OCI-LY3 (cell line): ENCODE data around the gene EPHA6.

Experiments
- H2AFZ ChIP-seq: fragments of 200-600, 300-600 bp; shearing (Covaris generic); 2 replicates; pipeline ENCODE4 v1.6.0; 2014; ENCODE audit warnings: antibody characterized with exemption, low read depth, low read length
- H3K27ac ChIP-seq: fragments of 200-600, 300-600 bp; sonication (generic); 2 replicates; pipeline ENCODE4 v1.5.1; 2014; ENCODE audit warnings: mild to moderate bottlenecking, low read length, moderate library complexity, mixed read lengths
- H3K27me3 ChIP-seq: fragments of 200-600, 300-600 bp; sonication (generic); 2 replicates; pipeline ENCODE4 v1.6.1; 2014; ENCODE audit warnings: low read depth, low read length, mixed read lengths
- H3K36me3 ChIP-seq: fragments of 200-600, 300-600 bp; sonication (generic); replicated peaks from 2 replicates; pipeline ENCODE3; 2014; ENCODE audit warnings: low read depth, low read length, mixed read lengths
- H3K4me1 ChIP-seq: fragments of 300-600, 200-600 bp; sonication (generic); 2 replicates; pipeline ENCODE4 v1.6.1; 2014; ENCODE audit warnings: low read length, mixed read lengths
- H3K4me2 ChIP-seq: fragments of 200-600, 300-600 bp; sonication (generic); 2 replicates; pipeline ENCODE4 v1.6.1; 2014; ENCODE audit warnings: low read length, mixed read lengths
- H3K4me3 ChIP-seq: fragments of 300-600, 200-600 bp; sonication (generic); 2 replicates; pipeline ENCODE4 v1.5.1; 2014; ENCODE audit warnings: antibody characterized with exemption, mild to moderate bottlenecking, low read length, moderate library complexity
- H3K79me2 ChIP-seq: fragments of 300-600, 200-600 bp; shearing (Covaris generic); 2 replicates; pipeline ENCODE4 v1.6.1; 2014; ENCODE audit warnings: mild to moderate bottlenecking, low read length, mixed read lengths
- H3K9ac ChIP-seq: fragments of 300-600, 200-600 bp; shearing (Covaris generic); 2 replicates; pipeline ENCODE4 v1.6.0; 2014; ENCODE audit warnings: mild to moderate bottlenecking, low read length, moderate library complexity
- H3K9me3 ChIP-seq: fragments of 200-600, 300-600 bp; shearing (Covaris generic); 2 replicates; pipeline ENCODE4 v1.6.1; 2014; ENCODE audit warnings: low read length, mixed read lengths; ENCODE audit not compliant: insufficient read depth
- H4K20me1 ChIP-seq: fragments of 200-600, 300-600 bp; sonication (generic); 2 replicates; pipeline ENCODE4 v1.6.1; 2016; ENCODE audit warnings: low read length, mixed read lengths; ENCODE audit not compliant: insufficient read depth
- EZH2phosphoT487 ChIP-seq: fragments of 200-600 bp; shearing (Covaris generic); IDR thresholded peaks from 2 replicates; pipeline ENCODE4 v1.6.1; 2018; ENCODE audit warnings: antibody characterized with exemption, mixed run types, low read depth
- TF ChIP-seq, protein P1 (sequence below): fragments of 200-600, 300-600 bp; sonication (generic); IDR thresholded peaks from 2 replicates; pipeline ENCODE4 v1.5.1; 2014; ENCODE audit warnings: antibody characterized with exemption, low read length, low read depth

The EPHA6 gene

DNA sequence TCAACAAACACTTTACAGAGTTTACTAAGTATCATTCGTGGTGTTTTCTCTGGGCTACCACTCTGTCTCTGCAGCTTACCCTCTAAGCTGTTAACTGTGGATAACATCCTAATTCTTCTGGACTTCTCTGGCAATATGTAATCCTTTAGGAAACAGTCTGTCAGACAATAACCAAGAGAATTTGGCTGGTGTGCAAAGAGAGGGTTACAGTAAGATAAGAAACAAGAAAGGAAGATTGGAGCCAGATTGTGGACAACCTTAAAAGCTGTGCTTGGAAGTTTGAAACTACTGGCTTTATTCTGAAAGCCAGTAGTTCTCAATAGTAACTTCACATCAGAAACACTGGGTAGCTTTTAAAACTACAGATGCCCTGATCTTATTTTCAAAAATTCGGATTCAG is 950.9 kb downstream of the EPHA6 start:
- Histone ChIP-seq H3K4me2 (peak overlapping the region; percentile 80), H3K79me2 (peaks cover 7% of the 10 kb centered on the region; the same call in 1 of the 2 replicates), H4K20me1 (no peaks in the 10 kb centered on the region), H3K4me1 (peaks cover 12% of the 10 kb centered on the region), H3K4me3 (peak overlapping the region; percentile 88), H3K9me3 (no peaks in the 10 kb centered on the region), H3K9ac (peak overlapping the region; percentile 78), H3K27me3 (no peaks in the 10 kb centered on the region), H3K27ac (no peak overlapping the region), H2AFZ (no peak overlapping the region), H3K36me3 (no peaks in the 10 kb centered on the region)
- TF ChIP-seq, protein P1, sequence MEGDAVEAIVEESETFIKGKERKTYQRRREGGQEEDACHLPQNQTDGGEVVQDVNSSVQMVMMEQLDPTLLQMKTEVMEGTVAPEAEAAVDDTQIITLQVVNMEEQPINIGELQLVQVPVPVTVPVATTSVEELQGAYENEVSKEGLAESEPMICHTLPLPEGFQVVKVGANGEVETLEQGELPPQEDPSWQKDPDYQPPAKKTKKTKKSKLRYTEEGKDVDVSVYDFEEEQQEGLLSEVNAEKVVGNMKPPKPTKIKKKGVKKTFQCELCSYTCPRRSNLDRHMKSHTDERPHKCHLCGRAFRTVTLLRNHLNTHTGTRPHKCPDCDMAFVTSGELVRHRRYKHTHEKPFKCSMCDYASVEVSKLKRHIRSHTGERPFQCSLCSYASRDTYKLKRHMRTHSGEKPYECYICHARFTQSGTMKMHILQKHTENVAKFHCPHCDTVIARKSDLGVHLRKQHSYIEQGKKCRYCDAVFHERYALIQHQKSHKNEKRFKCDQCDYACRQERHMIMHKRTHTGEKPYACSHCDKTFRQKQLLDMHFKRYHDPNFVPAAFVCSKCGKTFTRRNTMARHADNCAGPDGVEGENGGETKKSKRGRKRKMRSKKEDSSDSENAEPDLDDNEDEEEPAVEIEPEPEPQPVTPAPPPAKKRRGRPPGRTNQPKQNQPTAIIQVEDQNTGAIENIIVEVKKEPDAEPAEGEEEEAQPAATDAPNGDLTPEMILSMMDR, result no peak
- no peak for TF ChIP-seq EZH2phosphoT487

DNA sequence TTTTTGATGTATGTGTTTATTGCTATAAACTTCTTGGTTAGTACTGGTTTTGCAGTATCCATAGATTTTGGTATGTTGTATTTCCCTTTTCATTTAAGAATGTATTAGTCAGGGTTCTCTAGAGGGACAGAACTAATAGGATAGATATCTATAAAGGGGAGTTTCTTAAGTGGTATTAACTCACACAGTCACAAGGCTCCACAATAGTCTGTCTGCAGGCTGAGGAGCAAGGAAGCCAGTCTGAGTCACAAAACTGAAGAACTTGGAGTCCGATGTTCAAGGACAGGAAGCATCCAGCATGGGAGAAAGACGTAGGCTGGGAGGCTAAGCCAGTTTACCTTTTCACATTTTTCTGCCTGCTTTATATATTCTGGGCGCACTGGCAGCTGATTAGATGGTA is 958.5 kb downstream of the EPHA6 start:
- Histone ChIP-seq H3K27ac (no peak overlapping the region), H3K4me1 (no peaks in the 10 kb centered on the region), H4K20me1 (no peaks in the 10 kb centered on the region), H3K9me3 (0 out of 2 replicates have a peak, but pooled peaks cover 3% of the 10 kb centered on the region), H3K36me3 (peaks cover 5% of the 10 kb centered on the region), H3K79me2 (no peaks in the 10 kb centered on the region), H3K4me3 (no peak overlapping the region), H3K9ac (no peak overlapping the region), H3K27me3 (no peaks in the 10 kb centered on the region), H2AFZ (no peak overlapping the region), H3K4me2 (no peak overlapping the region)
- TF ChIP-seq EZH2phosphoT487, result no peak
- TF ChIP-seq, protein P1, result no peak

DNA sequence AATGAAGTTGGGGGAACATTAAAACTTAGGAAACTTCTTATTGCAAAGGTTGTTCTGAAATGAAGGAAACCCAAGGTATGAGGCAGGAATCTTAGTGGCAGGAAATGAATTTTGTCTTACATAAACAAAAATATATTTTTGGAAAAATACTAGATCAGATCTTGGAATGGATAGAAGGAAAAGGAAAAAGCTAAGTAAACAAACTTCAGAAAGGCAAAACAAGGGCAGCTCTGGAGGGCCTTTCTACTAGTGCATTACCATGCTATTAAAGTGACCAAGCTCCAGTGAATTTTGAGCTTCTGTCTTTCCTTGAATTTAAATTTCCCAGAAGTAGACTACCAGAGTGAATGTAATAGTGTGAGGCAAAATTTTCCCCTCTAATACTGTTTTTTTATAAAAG is 963.8 kb downstream of the EPHA6 start:
- Histone ChIP-seq H3K36me3 (no peaks in the 10 kb centered on the region), H2AFZ (no peak overlapping the region), H3K27me3 (no peaks in the 10 kb centered on the region), H3K9ac (no peak overlapping the region), H4K20me1 (no peaks in the 10 kb centered on the region), H3K4me3 (no peak overlapping the region), H3K4me2 (no peak overlapping the region), H3K27ac (no peak overlapping the region), H3K9me3 (no peaks in the 10 kb centered on the region), H3K79me2 (no peaks in the 10 kb centered on the region), H3K4me1 (no peaks in the 10 kb centered on the region)
- TF ChIP-seq EZH2phosphoT487, result no peak
- TF ChIP-seq, protein P1, result no peak

DNA sequence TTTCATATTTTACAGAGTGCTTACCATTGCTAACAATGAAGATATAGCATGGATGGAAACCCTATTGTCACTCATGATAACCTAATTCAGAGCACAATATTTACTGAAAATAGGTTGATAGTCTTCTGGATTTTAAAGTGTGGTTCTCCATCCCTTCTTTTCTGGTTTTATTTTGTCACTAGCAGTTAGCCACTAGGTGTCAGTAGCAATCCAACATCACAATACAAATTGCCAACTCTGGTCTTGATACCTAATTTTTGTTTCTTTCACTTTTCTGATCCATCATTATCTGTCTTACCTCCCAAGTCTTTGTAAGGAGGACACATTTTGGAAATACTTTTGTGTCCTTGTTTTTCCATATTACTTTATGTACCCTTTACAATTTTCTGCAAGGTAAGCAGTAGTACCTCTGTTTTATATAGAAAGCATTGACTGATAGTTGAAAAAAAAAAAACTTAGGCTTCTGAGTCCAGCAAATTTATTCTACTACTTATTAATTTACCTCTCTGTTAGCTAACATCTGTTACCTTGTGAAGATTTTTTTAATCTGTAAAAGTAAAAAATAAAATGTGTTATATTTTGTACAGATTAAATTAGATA is 979.1 kb downstream of the EPHA6 start:
- TF ChIP-seq, protein P1, result peak; percentile 86
- no peak for TF ChIP-seq EZH2phosphoT487
- Histone ChIP-seq H3K79me2 (no peaks in the 10 kb centered on the region), H3K9ac (no peak overlapping the region)

More for the DNA sequence above, 979.1 kb downstream of the EPHA6 start:
- Histone ChIP-seq H3K4me2 (no peak overlapping the region), H3K4me3 (no peak overlapping the region), H4K20me1 (no peaks in the 10 kb centered on the region), H3K27me3 (no peaks in the 10 kb centered on the region), H2AFZ (no peak overlapping the region), H3K27ac (no peak overlapping the region), H3K4me1 (peaks cover 11% of the 10 kb centered on the region), H3K9me3 (no peaks in the 10 kb centered on the region), H3K36me3 (no peaks in the 10 kb centered on the region)
